Astrocyte (in vitro differentiated cells and primary cell): ENCODE data around the gene NECTIN1. TPM values are rescaled to one million over a fixed set of nuclear protein-coding genes. Genes with fewer than 3 reads are reported as not detected.

ENCODE experiments used
- DNase-seq: peaks from one replicate; pipeline ENCODE4 v3.0.0-alpha.2; 2010; ENCODE audit warnings: low read depth
- FAIRE-seq: peaks from 2 replicates; lab custom pipeline; 2011; peaks lifted over from hg19 to GRCh38; lab: Jason Lieb, UNC
- H2AFZ ChIP-seq: 2 replicates; pipeline ENCODE4 v1.6.0; 2012; ENCODE audit warnings: low read depth, low read length, inconsistent platforms
- H3K27ac ChIP-seq: 2 replicates; pipeline ENCODE4 v1.5.1; 2011; ENCODE audit warnings: low read depth, low read length, inconsistent platforms
- H3K27me3 ChIP-seq: 2 replicates; pipeline ENCODE4 v1.6.0; 2011; ENCODE audit warnings: low read length, inconsistent platforms; ENCODE audit not compliant: insufficient read depth
- H3K36me3 ChIP-seq: 2 replicates; pipeline ENCODE4 v1.5.1; 2011; ENCODE audit warnings: low read length, inconsistent platforms; ENCODE audit not compliant: insufficient read depth
- H3K4me1 ChIP-seq: 2 replicates; pipeline ENCODE4 v1.5.1; 2011; ENCODE audit warnings: low read length, inconsistent platforms; ENCODE audit not compliant: insufficient read depth
- H3K4me2 ChIP-seq: 2 replicates; pipeline ENCODE4 v1.6.0; 2012; ENCODE audit warnings: low read length, inconsistent platforms
- H3K4me3 ChIP-seq: 2 replicates; pipeline ENCODE4 v1.5.1; 2011; ENCODE audit warnings: low read depth, mild to moderate bottlenecking, low read length, inconsistent platforms; ENCODE audit not compliant: insufficient read depth
- H3K79me2 ChIP-seq: 2 replicates; pipeline ENCODE4 v1.6.0; 2012; ENCODE audit warnings: mild to moderate bottlenecking, low read length, inconsistent platforms; ENCODE audit not compliant: insufficient read depth
- H3K9ac ChIP-seq: 2 replicates; pipeline ENCODE4 v1.6.0; 2012; ENCODE audit warnings: mild to moderate bottlenecking, low read length, inconsistent platforms
- H3K9me3 ChIP-seq: 2 replicates; pipeline ENCODE4 v1.5.1; 2012; ENCODE audit warnings: low read depth, mild to moderate bottlenecking, low read length, inconsistent platforms; ENCODE audit not compliant: insufficient read depth
- H4K20me1 ChIP-seq: 2 replicates; pipeline ENCODE4 v1.6.0; 2012; ENCODE audit warnings: low read length, inconsistent platforms; ENCODE audit not compliant: insufficient read depth
- H3K27ac Mint-ChIP-seq: one replicate; pipeline ENCODE4 v1.8.0; 2021; ENCODE audit warnings: mild to moderate bottlenecking, mixed read lengths; ENCODE audit not compliant: unreplicated experiment
- H3K27me3 Mint-ChIP-seq: one replicate; pipeline ENCODE4 v1.8.0; 2021; ENCODE audit warnings: low read depth, mixed read lengths; ENCODE audit not compliant: unreplicated experiment
- H3K36me3 Mint-ChIP-seq: one replicate; pipeline ENCODE4 v1.8.0; 2021; ENCODE audit warnings: low read depth, mixed read lengths; ENCODE audit not compliant: unreplicated experiment
- H3K4me1 Mint-ChIP-seq: one replicate; pipeline ENCODE4 v1.8.0; 2021; ENCODE audit warnings: low read depth, mixed read lengths; ENCODE audit not compliant: unreplicated experiment
- H3K4me3 Mint-ChIP-seq: one replicate; pipeline ENCODE4 v1.8.0; 2021; ENCODE audit warnings: mild to moderate bottlenecking, moderate library complexity, mixed read lengths; ENCODE audit not compliant: unreplicated experiment
- H3K9me3 Mint-ChIP-seq: one replicate; pipeline ENCODE4 v1.8.0; 2021; ENCODE audit warnings: mild to moderate bottlenecking, mixed read lengths; ENCODE audit not compliant: unreplicated experiment
- EZH2 ChIP-seq: IDR thresholded peaks from 2 replicates; pipeline ENCODE4 v1.6.1; 2012; ENCODE audit warnings: mild to moderate bottlenecking, low read length, inconsistent platforms; ENCODE audit not compliant: insufficient read depth
- total RNA-seq: library from RNA; stranded (reverse); gene quantifications from 2 replicates; pipeline ENCODE4 v1.2.1, GENCODE V29; 2021
- TF ChIP-seq, protein P1 (sequence below): IDR thresholded peaks from 2 replicates; pipeline ENCODE4 v1.5.1; 2011; ENCODE audit warnings: low read depth, mild to moderate bottlenecking, inconsistent platforms, low read length, moderate library complexity; ENCODE audit not compliant: insufficient read depth

NECTIN1 gene
- total RNA-seq, 1 donor from 2014 or later = 17.7 TPM

DNA sequence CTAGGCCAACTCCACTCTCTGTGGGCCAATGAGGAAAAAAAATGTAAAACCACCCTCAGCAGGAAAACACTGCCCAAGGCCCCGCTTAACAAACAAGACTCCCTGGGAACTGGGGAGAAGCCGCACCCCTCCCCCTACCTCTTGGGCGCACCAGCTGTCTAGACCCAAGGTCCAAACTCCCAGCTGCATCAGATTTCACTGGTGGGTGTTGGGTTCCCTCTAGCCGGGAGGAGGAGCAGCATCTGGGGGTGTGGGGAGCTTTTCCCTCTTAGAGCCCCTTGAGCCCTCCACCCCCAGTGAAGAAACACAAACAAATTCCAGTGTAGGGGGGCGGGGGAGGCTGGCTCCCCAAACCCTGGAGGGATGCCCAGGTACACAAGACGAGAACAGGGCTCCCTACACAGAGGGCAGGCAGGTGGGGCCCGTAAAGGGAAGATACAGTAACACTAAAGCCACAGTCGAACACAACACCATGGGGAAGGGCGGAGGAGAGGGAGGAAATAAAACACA, 64.9 kb downstream of the NECTIN1 start:
- H3K27me3 ChIP-seq = no peaks in the 10 kb centered on the region
- H3K4me3 ChIP-seq = no peak overlapping the region
- H3K9me3 Mint-ChIP-seq = no peaks in the 10 kb centered on the region
- DNase-seq (no peak), FAIRE-seq (no peak)
- H3K4me1 ChIP-seq = no peaks in the 10 kb centered on the region
- no peaks in the 10 kb centered on the region for H3K79me2 ChIP-seq
- no peaks in the 10 kb centered on the region for H3K36me3 ChIP-seq
- peaks cover 39% of the 10 kb centered on the region for H3K27me3 Mint-ChIP-seq
- no peak overlapping the region for H3K4me2 ChIP-seq
- no peak overlapping the region for H3K27ac Mint-ChIP-seq
- H3K27ac ChIP-seq = no peak overlapping the region
- no peak overlapping the region for H3K9ac ChIP-seq
- no peaks in the 10 kb centered on the region for H3K9me3 ChIP-seq
- no peak for TF ChIP-seq EZH2
- TF ChIP-seq, protein P1, sequence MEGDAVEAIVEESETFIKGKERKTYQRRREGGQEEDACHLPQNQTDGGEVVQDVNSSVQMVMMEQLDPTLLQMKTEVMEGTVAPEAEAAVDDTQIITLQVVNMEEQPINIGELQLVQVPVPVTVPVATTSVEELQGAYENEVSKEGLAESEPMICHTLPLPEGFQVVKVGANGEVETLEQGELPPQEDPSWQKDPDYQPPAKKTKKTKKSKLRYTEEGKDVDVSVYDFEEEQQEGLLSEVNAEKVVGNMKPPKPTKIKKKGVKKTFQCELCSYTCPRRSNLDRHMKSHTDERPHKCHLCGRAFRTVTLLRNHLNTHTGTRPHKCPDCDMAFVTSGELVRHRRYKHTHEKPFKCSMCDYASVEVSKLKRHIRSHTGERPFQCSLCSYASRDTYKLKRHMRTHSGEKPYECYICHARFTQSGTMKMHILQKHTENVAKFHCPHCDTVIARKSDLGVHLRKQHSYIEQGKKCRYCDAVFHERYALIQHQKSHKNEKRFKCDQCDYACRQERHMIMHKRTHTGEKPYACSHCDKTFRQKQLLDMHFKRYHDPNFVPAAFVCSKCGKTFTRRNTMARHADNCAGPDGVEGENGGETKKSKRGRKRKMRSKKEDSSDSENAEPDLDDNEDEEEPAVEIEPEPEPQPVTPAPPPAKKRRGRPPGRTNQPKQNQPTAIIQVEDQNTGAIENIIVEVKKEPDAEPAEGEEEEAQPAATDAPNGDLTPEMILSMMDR = no peak
- peaks cover 5% of the 10 kb centered on the region for H3K4me1 Mint-ChIP-seq
- H3K4me3 Mint-ChIP-seq = no peak overlapping the region
- H3K36me3 Mint-ChIP-seq = peaks cover 2% of the 10 kb centered on the region
- peaks cover 10% of the 10 kb centered on the region for H4K20me1 ChIP-seq
- H2AFZ ChIP-seq = no peak overlapping the region

DNA sequence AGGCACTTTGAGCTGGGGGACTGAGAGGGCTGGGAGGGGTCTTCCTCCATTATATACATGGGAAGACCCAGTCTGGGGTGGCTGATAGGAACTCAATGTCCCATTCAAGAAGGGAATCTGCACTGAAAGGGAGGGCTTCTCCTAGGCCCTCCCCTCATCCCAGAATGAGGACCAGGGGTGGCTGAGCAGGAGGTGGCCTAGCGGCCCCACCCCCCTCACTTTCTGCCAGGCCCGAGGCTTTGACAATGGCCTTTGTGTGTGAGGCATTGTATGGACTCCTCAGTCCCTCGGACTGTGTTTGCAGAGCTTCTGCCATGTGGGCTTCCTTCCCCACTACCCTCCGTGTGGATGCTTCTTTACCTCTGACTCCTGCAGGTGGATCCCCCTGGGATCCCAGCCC, 65.7 kb downstream of the NECTIN1 start:
- Histone ChIP-seq H4K20me1 (peaks cover 10% of the 10 kb centered on the region), H3K9me3 (no peaks in the 10 kb centered on the region), H2AFZ (no peak overlapping the region), H3K9ac (no peak overlapping the region), H3K27me3 (no peaks in the 10 kb centered on the region), H3K27ac (no peak overlapping the region), H3K4me1 (no peaks in the 10 kb centered on the region), H3K4me3 (no peak overlapping the region), H3K79me2 (no peaks in the 10 kb centered on the region), H3K36me3 (no peaks in the 10 kb centered on the region), H3K4me2 (no peak overlapping the region)
- Mint-ChIP-seq H3K27ac (no peak overlapping the region), H3K36me3 (no peaks in the 10 kb centered on the region), H3K9me3 (no peaks in the 10 kb centered on the region), H3K4me1 (peaks cover 5% of the 10 kb centered on the region), H3K27me3 (peaks cover 42% of the 10 kb centered on the region), H3K4me3 (no peak overlapping the region)
- FAIRE-seq (no peak), DNase-seq (no peak)
- no peak for TF ChIP-seq EZH2
- TF ChIP-seq, protein P1 = no peak

DNA sequence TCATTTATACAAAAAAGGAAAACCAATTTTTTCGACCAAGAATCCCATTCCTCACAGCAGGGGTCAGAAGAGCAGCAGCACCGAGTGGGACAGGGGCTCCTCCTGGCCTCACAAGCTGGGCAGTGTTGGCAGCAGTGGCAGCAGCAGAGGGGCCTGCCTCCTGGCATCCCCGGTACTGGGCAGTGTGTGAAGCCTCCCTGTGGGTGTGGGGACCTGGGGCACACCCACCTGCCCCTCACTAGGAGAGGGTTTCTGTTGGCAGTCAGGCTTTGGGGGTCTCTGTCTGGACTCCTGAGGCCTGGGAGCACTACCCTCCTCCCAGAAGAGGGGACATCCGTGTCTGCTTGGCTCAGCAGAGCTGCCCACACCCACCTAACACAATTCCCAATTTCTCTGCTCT, 67.8 kb downstream of the NECTIN1 start:
- no peak overlapping the region for H3K27ac Mint-ChIP-seq
- Histone ChIP-seq H3K27me3 (no peaks in the 10 kb centered on the region), H3K4me3 (no peak overlapping the region), H3K4me2 (no peak overlapping the region), H3K4me1 (no peaks in the 10 kb centered on the region), H2AFZ (no peak overlapping the region), H3K9me3 (no peaks in the 10 kb centered on the region), H3K27ac (no peak overlapping the region), H3K79me2 (no peaks in the 10 kb centered on the region), H3K9ac (no peak overlapping the region), H3K36me3 (no peaks in the 10 kb centered on the region), H4K20me1 (peaks cover 5% of the 10 kb centered on the region)
- no peak overlapping the region for H3K4me3 Mint-ChIP-seq
- H3K9me3 Mint-ChIP-seq = peaks cover 1% of the 10 kb centered on the region
- DNase-seq (no peak), FAIRE-seq (no peak)
- peaks cover 37% of the 10 kb centered on the region for H3K27me3 Mint-ChIP-seq
- H3K4me1 Mint-ChIP-seq = peaks cover 5% of the 10 kb centered on the region
- no peak for TF ChIP-seq EZH2
- TF ChIP-seq, protein P1 = no peak
- H3K36me3 Mint-ChIP-seq = no peaks in the 10 kb centered on the region
